Right lung (tissue), 5 donors: Measurements from ENCODE around the gene EPS8L1. TPM values are rescaled to one million over a fixed set of nuclear protein-coding genes. Genes with fewer than 3 reads are reported as not detected.
"Not testable (repeated sequence)": the region's sequence is repeated elsewhere in the genome, so short reads cannot be mapped to it uniquely, and the experiment has no call there.

Source experiments
- DNase-seq, 2 donors: peaks; one replicate each; pipeline ENCODE4 v3.0.0-alpha.2; 2013
- polyA plus RNA-seq, 5 donors: library from polyadenylated mRNA; unstranded; fragments of 120-200 nt; gene quantifications; one replicate each; pipeline versions ENCODE4 v1.2.1 to v1.2.3, GENCODE V29; 2013; ENCODE audit warnings: inconsistent platforms in 1 of 5, low replicate concordance in 1 of 5; ENCODE audit not compliant: insufficient read length in 5 of 5, insufficient read depth in 1 of 5

Gene EPS8L1
- polyA plus RNA-seq, 5 donors, result 4.2 to 16.4 (median 12.4) TPM

GRCh38 chr19:55047951-55048350, 27.7 kb upstream of the EPS8L1 start:
- DNase-seq, result no peak

GRCh38 chr19:55048446-55048845, 27.2 kb upstream of the EPS8L1 start:
- no peak for DNase-seq

- no peak for DNase-seq
Observed at GRCh38 chr19:55050749-55051532, 24.7 kb upstream of the EPS8L1 start.

GRCh38 chr19:55053735-55054134, 21.9 kb upstream of the EPS8L1 start:
- no peak for DNase-seq

- no peak for DNase-seq
Observed at GRCh38 chr19:55056827-55057226, 18.8 kb upstream of the EPS8L1 start.

GRCh38 chr19:55058781-55059610, 16.7 kb upstream of the EPS8L1 start:
- DNase-seq, result no peak

- not testable (repeated sequence) for DNase-seq
Observed at GRCh38 chr19:55060287-55060686, 15.4 kb upstream of the EPS8L1 start.

- DNase-seq, result peak; percentile 78 to 79
Observed at GRCh38 chr19:55062735-55063491, 12.8 kb upstream of the EPS8L1 start, which contains the start of gene RDH13. Gene RDH13 (minus strand): TSS chr19:55063148. CDS start chr19:55063032, 116 bp downstream.

- no peak for DNase-seq
Observed at GRCh38 chr19:55063492-55063843, 12.2 kb upstream of the EPS8L1 start.

GRCh38 chr19:55065516-55065915, 10.2 kb upstream of the EPS8L1 start:
- DNase-seq, result not testable (repeated sequence)

GRCh38 chr19:55066107-55066709, 9.5 kb upstream of the EPS8L1 start:
- DNase-seq, result no peak

GRCh38 chr19:55067869-55068268, 7.8 kb upstream of the EPS8L1 start:
- no peak for DNase-seq

GRCh38 chr19:55068950-55069864, 6.5 kb upstream of the EPS8L1 start:
- peak; percentile 37 to 38 for DNase-seq

- DNase-seq, result no peak
Observed at GRCh38 chr19:55069865-55070197, 5.8 kb upstream of the EPS8L1 start.

GRCh38 chr19:55070466-55071128, 5.1 kb upstream of the EPS8L1 start:
- DNase-seq, result no peak

GRCh38 chr19:55071129-55071502, 4.6 kb upstream of the EPS8L1 start:
- DNase-seq, result no peak

GRCh38 chr19:55071913-55072312, 3.8 kb upstream of the EPS8L1 start:
- no peak for DNase-seq

GRCh38 chr19:55076321-55076720, 652 bp downstream of the EPS8L1 start:
- DNase-seq, result no peak

- DNase-seq, result no peak
Observed at GRCh38 chr19:55077106-55077505, 1.4 kb downstream of the EPS8L1 start.

- DNase-seq, result no peak
Observed at GRCh38 chr19:55078996-55079395, 3.3 kb downstream of the EPS8L1 start.
